MV-4-11 (cell line): ENCODE measurements around the gene TLR6.

Source experiments
- DNase-seq: peaks from one replicate; lab custom pipeline; 2025; lab: John Stamatoyannopoulos, UW

Gene TLR6

DNA sequence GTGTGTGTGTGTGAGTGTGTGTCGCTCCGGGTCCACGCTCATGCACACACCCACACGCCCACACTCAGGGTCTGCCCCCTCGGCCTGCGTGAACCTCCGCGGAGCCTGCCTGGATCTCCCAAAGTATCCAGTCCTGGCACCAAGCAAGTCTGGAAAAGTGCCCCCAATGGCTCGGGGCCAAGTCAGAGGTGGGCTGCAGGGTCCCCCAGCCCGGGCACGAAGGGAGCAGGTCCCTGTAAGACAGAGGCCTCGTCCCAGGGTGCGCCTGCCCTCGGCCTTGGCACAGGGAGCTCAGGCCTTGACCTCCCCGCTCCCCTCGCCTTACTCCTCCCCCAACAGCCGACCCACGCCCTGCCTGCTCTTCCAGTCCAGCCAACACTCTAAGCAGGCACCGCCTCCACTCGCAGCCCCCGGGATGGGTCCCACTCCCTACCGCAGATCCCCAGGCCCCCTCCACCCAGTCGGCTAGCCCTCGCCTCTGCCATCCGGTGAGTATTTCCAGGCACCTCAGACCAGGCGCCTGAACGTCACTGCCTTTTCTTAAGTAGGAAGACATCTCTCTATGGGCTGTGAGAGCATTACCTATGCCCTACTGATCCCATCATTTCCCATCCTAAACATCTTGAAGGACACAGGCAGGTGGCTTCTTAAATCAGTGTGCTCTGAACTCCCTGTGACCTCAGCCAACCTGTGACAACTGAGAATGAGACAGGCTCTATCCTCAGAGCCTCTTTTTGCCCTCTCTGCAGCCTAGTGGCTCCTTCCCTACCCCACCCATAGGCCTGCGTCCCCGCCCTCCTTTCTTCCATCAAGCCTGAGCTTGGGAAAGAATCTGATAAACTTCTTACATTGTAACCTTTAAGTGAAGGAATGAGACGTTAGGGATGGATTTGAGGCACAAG lies 11.7 kb upstream of the TLR6 start:
- DNase-seq = no peak

DNA sequence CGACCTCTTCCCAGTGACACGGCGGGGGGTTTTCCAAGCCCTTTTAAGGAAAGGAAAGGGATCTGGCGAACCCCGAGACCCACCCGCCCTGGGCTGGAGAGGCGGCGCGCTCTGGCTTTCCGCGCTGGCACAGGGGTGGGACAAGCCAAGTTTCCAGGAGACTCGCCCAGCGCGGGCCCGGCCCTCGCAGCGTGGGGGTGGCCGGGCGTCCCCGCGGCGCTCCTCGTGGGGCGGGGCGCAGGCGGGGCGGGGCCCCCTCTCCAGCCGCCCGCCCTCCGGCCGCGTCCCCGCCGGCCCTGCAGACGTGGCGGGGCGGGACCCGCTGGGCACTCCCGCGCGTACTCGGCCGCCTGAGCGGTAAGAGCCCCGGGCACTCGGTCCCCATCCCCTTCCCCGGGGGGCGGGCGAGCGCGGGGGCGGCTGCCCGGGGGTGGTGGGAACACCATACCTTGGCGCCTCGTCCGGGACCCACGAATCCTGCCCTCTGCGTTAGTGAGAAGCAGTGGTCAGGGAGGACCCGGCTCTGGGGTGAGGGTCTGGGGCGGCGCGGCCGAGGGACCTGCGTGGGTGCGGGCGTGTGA lies 11.0 kb upstream of the TLR6 start, which contains the start of gene FAM114A1:
FAM114A1 (plus strand) TSS at position 329 of the 581 bp plus-strand sequence. CDS start 10,273 bp downstream, outside the sequence.
- DNase-seq = peak; percentile 21

DNA sequence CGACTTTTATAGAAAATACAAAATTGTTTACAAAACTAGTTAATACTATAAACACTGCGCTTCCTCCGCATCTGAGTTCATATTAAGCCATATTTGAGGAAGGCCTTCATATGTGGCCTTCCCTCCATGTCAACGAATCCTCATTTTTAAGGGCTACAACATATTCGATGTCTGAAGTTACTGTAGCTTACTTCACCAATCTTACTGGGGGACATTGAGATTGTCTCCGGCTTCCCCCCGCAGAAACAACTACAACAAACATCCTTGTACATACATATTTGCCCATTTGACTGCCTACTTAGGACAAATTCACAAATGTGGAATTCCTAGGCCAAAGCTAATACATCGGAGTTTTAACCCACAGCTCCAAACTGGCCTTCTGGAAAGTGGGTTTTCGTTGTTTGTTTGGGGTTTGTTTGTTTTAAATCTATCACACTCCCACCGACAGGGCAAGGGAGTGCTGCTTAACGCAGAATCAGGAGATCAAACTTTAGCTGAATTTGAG lies 10.4 kb upstream of the TLR6 start:
- DNase-seq = no peak

DNA sequence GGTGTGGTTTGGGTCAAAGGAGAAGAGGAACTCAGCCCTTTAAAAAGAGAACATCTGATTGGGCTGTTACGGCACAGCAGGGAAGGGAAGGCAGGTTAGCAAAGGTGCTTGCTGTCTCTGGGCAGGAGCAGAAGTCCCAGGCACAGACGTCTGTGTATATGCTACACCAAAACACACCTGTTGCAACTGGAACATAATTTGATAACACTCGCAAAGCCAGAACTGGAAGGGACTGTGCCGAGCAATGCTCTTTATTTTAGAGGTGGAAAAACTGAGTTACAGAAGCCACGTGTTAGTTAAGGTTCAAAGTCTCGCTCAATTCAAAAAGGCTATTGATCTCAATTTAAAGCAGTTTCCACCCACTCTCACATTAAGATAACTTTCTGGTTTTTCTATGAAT lies 8.8 kb upstream of the TLR6 start:
- DNase-seq = no peak

DNA sequence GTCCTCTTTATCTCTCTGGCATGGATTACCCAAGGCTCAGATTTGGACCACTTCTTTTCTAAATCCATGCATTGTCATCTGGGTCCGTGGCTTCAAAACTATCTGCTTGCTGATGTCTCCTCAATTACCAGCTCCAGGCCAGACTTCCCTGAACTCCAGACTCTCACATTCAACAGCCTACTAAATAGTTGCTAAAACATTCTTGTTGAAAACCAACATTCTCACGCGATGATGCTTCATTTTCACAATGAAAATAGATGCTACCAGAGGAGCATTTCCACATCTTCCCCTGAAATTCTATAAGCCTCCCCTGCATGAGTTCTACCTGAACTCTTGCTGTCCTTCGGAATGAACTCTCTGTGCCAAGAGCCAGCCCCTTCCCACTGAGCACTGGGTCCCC lies 5.2 kb upstream of the TLR6 start:
- no peak for DNase-seq

DNA sequence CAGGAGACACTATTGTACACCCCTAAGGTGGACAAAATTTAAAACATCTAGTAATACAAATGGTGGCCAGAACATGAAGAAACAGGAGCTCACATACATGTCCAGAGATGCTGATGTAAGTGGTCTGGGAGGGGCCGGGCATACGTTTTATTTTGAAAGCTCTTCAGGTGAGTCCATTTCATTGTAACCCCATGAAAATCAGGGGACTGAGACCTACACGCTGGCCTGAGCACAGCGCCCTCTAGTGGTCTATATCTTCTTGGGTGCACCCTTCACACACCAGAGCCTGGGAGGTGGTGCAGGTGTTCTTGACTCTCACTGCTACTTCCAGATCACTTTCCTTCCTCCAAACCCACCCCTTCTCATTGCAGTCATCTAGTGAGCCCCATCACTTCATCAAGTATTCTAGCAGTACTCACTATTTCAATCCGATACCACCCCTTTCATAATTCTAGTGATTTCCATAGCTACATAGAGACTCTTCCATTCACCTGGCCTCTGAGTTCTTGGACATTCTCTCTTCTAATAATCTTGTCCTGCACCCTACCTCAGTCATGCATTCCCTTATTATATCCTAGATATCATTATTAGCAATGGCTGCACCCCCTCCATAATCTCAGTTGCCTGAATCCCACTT lies 4.3 kb upstream of the TLR6 start:
- peak; percentile 50 for DNase-seq

DNA sequence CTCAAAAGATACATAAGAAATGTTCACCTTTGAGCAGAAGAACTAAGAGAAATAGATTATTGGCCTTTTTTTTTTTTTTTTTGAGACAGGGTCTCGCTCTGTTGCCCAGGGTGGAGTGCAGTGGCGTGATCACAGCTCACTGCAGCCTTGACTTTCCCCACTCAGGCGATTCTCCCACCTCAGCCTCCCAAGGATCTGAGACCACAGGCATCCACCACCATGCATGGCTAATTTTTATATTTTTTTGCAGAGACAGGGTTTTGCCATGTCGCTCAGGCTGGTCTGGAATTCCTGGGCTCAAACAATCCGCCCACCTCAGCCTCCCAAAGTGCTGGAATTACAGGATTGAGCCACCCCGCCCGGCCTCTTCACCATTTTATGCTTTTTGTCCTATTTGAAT lies 2.9 kb upstream of the TLR6 start:
- DNase-seq = no peak

DNA sequence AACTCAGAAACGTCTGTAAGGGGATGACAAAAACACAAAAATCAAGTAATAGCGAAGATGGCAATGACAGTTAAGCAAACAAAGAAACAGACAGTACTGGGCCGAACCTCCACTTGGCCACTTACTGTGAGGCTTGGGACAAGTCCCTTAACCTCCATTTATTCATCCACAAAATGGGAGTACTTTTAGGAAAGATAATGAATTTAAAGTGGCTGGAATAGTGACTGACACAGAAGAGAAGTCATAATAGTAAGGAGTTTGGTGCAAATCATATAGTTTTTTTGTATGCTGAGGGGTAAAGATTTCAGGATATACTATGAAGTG lies 1.4 kb upstream of the TLR6 start:
- DNase-seq = no peak

DNA sequence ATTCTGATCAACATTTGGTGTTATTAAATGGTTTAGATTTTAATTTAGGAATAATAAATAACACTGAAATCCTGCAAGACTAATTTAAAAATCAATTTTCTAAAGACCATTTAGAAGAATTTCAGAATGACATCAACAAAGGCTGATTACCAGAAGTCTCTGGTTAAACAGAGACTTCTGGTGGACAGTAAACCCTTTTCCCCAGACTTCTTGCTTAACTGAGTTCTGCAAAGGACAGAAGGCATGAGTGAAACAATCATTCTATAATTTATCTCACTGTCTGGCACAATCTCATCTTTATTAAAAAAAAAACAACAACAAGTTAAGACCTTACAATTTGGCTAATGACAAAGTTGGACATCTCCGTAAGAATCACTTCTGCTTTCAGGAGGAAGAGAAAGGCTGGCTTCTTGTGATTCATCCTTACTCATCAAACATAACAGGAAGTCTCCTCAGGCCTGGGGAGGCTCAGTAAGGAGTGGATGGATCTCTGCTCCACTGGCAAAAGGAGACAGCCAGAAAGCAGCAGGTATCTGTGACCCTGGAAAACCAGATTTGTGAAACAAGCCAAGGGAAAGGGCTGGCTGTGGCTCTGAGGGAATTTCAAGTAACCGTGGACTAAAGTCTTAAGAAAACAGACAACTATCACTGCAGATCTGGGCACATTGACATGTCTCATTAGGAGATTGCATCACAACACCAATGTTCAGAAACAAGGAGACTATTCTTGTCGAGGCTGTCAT lies 908 bp upstream of the TLR6 start:
- peak; percentile 97 for DNase-seq

DNA sequence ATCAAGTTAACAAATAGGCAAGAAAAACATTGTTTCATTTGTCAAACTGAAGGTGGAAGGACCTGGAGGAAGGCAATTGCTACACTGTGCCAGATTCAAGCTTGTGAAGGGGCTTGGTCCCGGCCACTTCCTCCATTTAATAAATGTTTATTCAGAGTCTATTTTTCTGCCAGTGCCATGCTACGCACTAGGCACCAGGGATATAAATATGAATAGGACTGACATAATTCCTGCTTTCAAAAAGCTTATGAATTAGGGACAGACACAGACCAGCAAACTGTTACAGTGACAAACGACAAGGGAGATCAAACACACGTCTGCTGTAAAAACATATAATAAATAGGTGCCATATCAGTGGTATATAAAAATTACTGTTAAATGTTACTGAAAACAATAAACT lies 571 bp downstream of the TLR6 start:
- DNase-seq = peak; percentile 36

DNA sequence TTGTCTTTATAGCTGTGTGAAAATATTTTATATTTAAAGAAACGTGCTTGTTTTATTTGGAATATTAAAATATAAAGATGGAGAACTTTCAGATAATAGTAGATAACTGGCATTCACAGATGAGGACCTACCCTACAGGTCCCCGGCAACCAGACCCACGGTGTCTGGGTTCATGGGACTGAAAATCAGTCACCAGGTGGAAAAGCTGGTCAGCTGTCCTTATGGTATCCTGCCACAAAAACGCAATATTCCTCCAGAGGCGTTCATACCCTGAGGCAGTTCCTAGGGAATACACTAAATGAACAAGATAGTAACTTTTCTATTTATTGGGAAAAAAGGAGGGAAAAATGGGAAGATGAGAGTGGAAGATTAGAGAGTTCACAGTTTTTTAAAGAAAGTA lies 1.2 kb downstream of the TLR6 start:
- no peak for DNase-seq

DNA sequence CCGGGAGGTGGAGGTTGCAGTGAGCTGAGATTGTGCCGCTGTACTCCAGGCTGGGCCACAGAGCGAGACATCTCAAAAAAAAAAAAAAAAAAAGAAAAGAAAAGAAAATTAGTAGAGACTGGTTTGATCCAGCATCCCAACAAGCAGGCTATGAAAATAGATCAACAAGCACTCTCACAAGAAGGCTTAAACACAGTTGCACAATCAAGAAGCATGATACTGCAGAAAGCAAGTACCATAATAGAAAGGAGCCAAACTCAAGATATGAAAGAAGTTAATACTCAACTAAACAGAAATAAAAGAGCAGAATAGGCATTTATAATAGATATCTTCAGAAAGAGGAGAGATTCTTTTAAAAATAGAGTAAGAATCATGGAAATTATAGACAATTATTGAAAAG lies 10.6 kb downstream of the TLR6 start:
- peak; percentile 10 for DNase-seq

DNA sequence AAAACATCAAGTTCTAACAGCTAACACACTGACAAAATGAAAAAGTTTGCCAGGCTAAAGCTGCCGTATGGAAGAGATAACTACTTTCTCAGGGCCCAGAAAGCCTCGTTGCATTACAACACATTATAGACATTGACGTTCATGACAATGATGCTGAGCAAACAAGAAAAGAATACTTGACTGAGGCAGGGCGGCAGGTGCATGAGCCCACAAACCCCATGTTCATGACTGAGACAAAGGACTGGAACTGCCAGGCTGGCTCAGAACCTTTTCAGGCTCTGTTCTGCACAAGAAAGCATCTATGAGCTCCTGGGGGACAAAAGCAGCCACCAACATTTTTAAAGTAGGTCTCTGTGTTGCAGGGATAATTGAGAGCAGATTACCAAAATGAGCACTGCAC lies 13.6 kb downstream of the TLR6 start:
- DNase-seq = no peak

DNA sequence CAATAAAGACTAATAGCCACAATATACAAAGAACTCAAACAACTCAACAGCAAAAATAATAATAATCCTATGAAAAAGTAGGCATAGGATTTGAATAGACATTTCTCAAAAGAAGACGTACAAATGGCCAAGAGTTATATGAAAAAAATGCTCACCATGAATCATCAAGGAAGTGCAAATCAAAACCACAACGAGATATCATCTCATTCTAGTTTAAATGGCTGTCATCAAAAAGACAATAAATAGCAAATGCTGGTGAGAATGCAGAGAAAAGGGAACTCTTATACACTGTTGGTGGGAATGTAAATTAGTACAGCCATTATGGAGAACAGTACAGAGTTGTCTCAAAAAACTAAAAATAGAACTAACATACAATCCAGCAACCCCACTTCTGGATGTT lies 18.8 kb downstream of the TLR6 start:
- DNase-seq = peak; percentile 20

DNA sequence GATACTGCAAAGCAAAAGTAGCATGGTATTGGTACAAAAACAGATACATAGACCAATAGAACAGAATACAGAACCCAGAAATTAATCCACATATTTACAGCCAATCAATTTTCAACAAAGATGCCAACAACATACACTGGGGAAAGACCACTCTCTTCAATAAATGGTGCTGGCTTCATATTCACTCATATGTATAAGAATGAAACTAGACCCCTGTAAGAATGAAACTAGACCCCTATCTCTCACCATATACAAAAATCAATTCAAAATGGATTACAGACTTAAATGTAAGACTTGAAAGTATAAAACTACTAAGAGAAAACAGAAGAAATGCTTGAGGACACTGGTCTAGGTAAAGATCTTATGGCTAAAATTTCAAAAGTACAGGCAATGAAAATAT lies 19.3 kb downstream of the TLR6 start:
- no peak for DNase-seq

DNA sequence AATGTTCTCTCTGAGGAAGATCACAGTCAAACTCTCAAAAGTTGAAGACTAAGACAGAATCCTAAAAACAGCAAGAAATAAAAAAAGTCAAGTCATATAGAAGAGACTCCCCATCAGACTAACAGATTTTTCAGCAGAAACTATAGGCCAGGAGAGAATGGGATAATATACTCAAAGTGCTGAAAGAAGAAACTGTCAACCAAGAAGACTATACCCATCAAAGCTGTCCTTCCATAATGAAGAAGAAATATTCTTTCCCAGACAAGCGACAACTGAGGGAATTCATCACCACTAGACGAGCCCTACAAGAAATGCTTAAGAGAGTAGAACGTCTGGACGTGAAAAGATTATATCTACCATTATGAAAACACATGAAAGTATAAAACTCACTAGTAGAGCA lies 22.0 kb downstream of the TLR6 start:
- DNase-seq = no peak

DNA sequence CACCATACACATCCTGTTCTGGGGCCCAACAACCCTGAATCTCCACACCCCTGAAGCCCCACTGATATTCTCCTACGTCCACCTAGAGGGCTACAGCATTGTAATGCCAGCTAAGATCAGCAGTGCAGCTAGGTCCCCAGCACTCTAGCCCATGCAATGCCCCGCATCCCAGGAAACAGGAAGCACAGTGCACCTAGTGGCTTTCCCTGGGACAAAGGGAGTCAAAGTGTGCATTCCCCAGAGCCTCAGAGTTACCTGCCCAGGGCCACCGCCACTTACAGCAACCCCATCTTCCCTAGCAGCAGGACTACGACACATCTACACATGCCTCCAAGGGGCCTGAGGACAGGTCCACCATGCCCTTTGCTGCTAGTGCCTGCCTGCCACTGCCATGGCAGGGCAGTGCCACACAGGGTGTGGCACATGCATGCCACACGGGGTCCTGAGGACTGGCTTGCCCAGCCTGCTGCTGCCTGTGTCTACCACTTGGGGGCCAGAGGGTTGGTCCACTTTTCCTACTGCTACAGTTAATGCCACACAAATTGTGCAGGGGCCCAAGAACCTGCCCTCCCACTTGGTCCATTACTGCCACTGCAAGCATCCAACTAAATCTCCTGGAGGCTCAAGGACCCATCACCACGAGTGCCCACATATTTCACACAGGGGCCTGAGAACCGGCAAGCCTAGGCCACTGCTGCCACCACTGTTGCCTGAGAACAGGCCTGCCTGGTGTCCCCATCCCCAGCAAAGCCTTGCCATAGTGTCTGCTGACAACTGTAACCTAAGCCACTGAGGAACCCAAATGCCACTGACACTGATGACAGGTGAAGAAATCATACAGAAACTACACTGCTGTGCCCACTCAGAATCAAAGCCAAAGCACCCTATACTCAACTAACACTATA lies 23.7 kb downstream of the TLR6 start:
- no peak for DNase-seq

DNA sequence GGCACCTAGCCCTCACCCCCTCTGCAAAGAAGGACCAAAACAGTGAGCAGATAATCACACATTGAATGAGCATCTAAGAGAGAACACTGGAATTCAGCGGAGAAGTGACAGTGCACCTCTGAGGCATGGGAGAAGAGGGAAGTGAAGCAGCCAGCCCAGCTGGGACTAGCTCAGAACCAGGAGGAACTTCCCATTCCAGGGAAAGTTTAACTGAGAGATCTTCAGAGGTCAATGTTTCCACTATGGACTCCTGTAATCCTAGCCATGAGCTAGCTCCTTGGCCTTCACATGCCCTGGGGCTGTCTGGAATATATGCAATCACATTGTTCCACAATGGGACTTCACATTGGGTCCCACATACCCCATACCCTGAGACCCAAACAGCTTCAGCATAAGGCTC lies 24.4 kb downstream of the TLR6 start:
- DNase-seq = no peak

DNA sequence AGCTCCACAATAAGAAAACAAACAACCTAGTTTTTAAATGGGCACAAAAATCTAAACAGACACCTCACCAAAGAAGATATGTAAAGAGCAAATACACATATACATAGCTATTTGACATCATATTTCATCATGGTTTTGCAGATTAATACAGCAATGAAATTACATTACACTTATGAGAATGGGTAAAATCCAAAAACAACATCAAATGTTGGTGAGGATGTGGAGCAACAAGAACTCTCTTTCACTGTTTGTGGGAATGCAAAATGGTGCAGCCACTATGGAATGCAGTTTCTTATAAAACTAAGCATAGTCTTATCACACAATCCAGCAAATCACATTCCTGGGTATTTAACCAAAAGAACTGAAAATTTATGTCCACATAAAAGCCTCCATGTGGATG lies 25.0 kb downstream of the TLR6 start:
- DNase-seq = no peak

DNA sequence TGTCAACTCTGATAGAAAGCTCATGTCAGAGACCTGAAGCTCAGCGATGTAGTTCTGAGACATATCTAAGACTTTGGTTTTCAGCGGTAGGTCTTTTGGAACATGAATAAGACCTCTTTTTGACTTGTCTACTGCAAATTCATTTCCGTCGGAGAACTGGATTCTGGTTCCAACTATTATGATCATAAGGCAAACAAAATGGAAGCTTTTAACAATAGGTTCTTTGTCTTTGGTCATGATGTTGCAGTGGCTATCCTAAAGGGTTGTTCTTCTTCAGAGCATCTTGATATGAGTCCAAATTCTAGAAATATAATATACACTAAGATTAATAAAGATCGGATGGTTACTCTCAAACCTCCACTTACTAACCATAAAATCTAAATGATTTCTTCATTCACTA lies 27.4 kb downstream of the TLR6 start:
- no peak for DNase-seq

DNA sequence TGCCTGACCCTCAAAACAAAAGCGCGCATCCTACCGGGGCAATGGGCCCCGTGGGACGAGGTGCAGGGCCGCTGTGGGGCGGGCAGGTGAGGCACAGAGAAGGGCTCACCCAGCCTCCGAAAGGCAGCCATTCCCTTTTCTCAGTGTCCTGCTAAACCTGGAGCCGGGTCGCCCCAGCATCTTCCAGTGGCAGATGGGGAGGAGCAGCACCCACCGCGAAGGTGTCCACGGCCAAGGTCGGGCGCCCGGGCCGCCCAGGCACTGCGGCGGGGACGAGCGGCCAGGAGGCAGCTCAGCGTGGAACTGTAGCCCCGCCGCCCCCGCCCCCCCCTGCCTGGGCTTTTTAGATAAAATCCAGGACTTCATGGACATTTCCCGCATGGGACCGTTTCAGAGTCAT lies 32.9 kb downstream of the TLR6 start:
- DNase-seq = no peak
